Brain microvascular endothelial cell (primary cell): Measurements from ENCODE around the gene CMC2.

Source experiments
- DNase-seq: peaks from one replicate; pipeline ENCODE4 v3.0.0-alpha.2; 2020
- H3K27ac ChIP-seq: fragments of 250-450 bp; sonication (Bioruptor Pico); 2 replicates; pipeline ENCODE4 v1.5.1; 2020; ENCODE audit warnings: mild to moderate bottlenecking, moderate library complexity
- H3K27me3 ChIP-seq: fragments of 250-450 bp; sonication (Bioruptor Pico); replicated peaks from 2 replicates; pipeline ENCODE4 v1.5.1; 2020; ENCODE audit warnings: mild to moderate bottlenecking
- H3K36me3 ChIP-seq: fragments of 250-450 bp; sonication (Bioruptor Pico); replicated peaks from 2 replicates; pipeline ENCODE4 v1.5.1; 2020; ENCODE audit warnings: mild to moderate bottlenecking
- H3K4me3 ChIP-seq: 2 replicates; pipeline ENCODE4 v1.5.1; 2011; ENCODE audit warnings: low read depth, mild to moderate bottlenecking, control low read depth, low read length, moderate library complexity
- CTCF ChIP-seq: IDR thresholded peaks from 2 replicates; pipeline ENCODE4 v1.5.1; 2011; ENCODE audit warnings: low read depth, mild to moderate bottlenecking, moderate library complexity, low read length, control low read depth, inconsistent platforms; ENCODE audit errors: missing control alignments
- in situ Hi-C: cut with HindIII; loops from 2 replicates; pipeline ENCODE4 v1.10.0; 2017; ENCODE audit warnings: low sequenced_read_pairs, low pct_ligation_motif_present

CMC2 gene

DNA sequence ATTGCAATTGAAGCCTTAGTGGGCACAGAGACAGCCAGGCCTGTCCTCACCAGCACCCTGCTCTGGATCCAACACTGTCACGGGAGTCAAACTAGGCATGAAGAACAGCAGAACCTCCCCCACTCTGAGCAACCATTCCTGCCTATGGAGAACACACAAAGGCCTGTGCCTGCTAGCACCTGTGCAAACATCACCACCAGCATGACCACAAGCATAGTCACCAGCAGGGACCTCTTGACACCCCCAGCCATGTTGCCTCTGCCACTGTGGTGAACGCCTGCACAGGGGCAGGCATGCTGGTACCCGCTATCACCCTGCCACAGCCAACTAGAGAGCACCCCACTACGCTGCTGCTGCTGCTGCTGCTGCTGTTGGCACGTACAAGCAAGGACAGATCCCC lies 51.7 kb downstream of the CMC2 start:
- no peak for TF ChIP-seq CTCF
- no peak for DNase-seq
- H3K27me3 ChIP-seq = no peaks in the 10 kb centered on the region

GRCh38 chr16:80948886-80949493 lies 57.7 kb downstream of the CMC2 start:
- no peak overlapping the region for H3K27ac ChIP-seq
- in situ Hi-C loops = no loop called here
- peak; percentile 81 for TF ChIP-seq CTCF
- no peak overlapping the region for H3K4me3 ChIP-seq
- no peaks in the 10 kb centered on the region for H3K27me3 ChIP-seq
- no peaks in the 10 kb centered on the region for H3K36me3 ChIP-seq
- no peak for DNase-seq

More for the DNA sequence above, 51.7 kb downstream of the CMC2 start:
- Histone ChIP-seq H3K27ac (no peak overlapping the region), H3K4me3 (no peak overlapping the region), H3K36me3 (no peaks in the 10 kb centered on the region)
- in situ Hi-C loops = no loop called here

DNA sequence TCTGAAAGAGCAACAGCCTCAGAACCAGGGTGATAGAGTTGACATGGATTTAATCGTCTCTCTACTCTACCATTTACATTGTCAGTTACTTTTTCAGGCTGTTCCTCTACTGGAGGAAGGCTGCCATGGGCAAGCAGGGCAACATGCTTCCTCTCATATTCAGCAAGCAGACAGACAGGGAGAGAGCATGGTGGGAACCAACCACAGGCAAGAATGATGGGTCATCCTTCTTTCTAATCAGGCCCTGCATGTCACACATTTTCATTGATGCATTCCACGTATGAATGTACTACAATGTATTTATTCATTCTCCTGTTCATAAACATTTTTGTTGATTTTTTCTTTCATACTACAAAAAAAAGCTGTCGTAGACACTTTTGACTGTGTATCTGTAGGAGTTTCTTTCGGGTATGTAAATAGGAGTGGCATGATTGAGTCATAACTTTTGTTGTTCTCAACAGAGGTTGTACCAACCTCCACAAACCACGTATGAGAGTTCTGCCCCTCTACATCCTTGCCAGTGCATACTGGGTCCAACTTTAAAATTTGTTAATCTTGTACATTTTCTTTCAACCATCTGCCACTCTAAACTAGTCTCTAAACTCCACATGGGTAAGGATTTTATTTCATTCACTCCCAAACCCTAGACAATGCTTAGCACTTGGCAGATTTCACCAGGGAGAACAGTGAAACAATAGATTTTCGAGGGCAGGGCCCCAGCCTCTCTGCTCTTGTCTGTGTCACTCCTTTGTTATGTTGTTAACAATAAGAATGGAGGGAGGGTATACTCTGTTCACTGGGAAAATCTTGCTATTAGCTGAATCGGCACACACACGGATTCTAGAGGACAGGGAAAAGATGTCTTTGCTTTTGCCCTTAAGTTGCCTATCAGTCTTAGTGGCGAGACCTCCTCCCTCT lies 58.7 kb downstream of the CMC2 start:
- Histone ChIP-seq H3K27ac (no peak overlapping the region), H3K4me3 (no peak overlapping the region), H3K36me3 (no peaks in the 10 kb centered on the region), H3K27me3 (no peaks in the 10 kb centered on the region)
- no peak for DNase-seq
- in situ Hi-C loops = no loop called here
- no peak for TF ChIP-seq CTCF

GRCh38 chr16:80947239-80947638 lies 59.4 kb downstream of the CMC2 start:
- Histone ChIP-seq H3K27me3 (no peaks in the 10 kb centered on the region), H3K36me3 (no peaks in the 10 kb centered on the region), H3K4me3 (no peak overlapping the region), H3K27ac (no peak overlapping the region)
- no peak for TF ChIP-seq CTCF
- in situ Hi-C loops = no loop called here
- no peak for DNase-seq

DNA sequence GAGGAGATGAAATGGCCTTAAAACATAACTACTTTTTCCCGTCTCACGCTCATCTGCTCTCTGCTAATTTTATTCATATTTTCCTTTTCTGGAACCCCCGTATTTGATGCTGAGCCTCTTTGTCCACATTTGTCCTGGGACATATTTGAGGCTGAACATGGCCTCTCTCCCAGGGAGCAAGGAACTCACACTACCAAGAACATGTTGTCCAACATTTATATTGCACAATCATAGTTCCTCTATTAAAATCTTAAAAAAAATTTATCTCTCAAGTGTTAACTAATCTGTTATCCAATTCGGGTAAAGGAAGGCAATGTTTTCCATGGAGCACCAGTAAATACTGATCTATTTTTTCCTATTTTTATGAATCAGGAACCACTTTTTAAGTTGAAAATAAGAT lies 60.2 kb downstream of the CMC2 start:
- Histone ChIP-seq H3K27ac (no peak overlapping the region), H3K27me3 (no peaks in the 10 kb centered on the region), H3K36me3 (no peaks in the 10 kb centered on the region), H3K4me3 (no peak overlapping the region)
- DNase-seq = no peak
- TF ChIP-seq CTCF = no peak
- in situ Hi-C loops = no loop called here
